K562 (cell line): ENCODE measurements around the gene GDF7.

Experiments used
- POLR2A ChIP-seq: fragments of 450-650 bp; conservative IDR thresholded peaks from 2 replicates; pipeline ENCODE4 v1.6.1; 2016
- RAD21 ChIP-seq, 2 experiments: fragments of 250-450 bp in 1 of 2; fragments of 450-650 bp in 1 of 2; sonication (Bioruptor Pico) in 1 of 2; formaldehyde crosslinking in 1 of 2; IDR thresholded peaks in 1 of 2; conservative IDR thresholded peaks in 1 of 2; 2 replicates each; pipeline versions ENCODE4 v1.4.0 to v1.8.0; 2020 to 2022; ENCODE audit warnings: mild to moderate bottlenecking in 2 of 2, moderate library complexity in 1 of 2
- YY1 ChIP-seq, 3 experiments: IDR thresholded peaks; 2 replicates each; pipeline ENCODE4 v1.6.1; 2011; ENCODE audit warnings: low read length in 2 of 3, mild to moderate bottlenecking in 2 of 3, moderate library complexity in 2 of 3, borderline replicate concordance in 1 of 3, control low read depth in 1 of 3, low read depth in 1 of 3; ENCODE audit not compliant: insufficient read depth in 3 of 3, insufficient replicate concordance in 2 of 3, control insufficient read depth in 1 of 3, insufficient read length in 1 of 3; ENCODE audit errors: extremely low read depth in 1 of 3
- ZNF77 ChIP-seq: fragments of 250-450 bp; sonication (Bioruptor Pico); IDR thresholded peaks from 2 replicates; pipeline ENCODE4 v1.5.0; 2020

DNA sequence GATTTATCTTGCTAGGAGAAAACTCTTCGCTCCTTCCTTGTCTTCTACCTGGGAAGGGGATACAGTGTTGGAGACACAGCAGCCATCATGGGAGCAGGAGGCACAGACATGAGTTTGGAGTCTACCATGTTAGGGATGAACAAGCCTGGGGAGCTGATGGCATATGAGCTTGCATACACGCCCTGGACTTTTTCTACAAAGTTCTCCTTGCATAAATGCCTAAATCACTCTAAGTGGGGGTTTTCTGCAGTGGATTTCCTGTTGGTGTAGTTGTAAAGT, 12.5 kb upstream of the GDF7 start:
- no peak for TF ChIP-seq RAD21 (CRISPR knock-in tag; conservative IDR thresholded peaks at IDR 0.05 in 1 of 2, IDR thresholded peaks at IDR 0.05 in 1 of 2)
- no peak for TF ChIP-seq POLR2A
- TF ChIP-seq YY1 (IDR thresholded peaks at IDR 0.05; ENCODE audit: borderline replicate concordance in 1 of 3, control insufficient read depth in 1 of 3, extremely low read depth in 1 of 3, insufficient read depth in 3 of 3, insufficient read length in 1 of 3, insufficient replicate concordance in 2 of 3, low read depth in 1 of 3, low read length in 2 of 3) = no peak
- TF ChIP-seq ZNF77 (CRISPR knock-in tag) = no peak
